HepG2 (cell line): ENCODE results near the gene ZKSCAN4. TPM values are rescaled to one million over a fixed set of nuclear protein-coding genes. Genes with fewer than 3 reads are reported as not detected.

Experiments used
- ARNT2 ChIP-seq: sonication (generic); formaldehyde crosslinking; IDR thresholded peaks from 2 replicates; pipeline ENCODE4 v1.8.0; 2022; ENCODE audit warnings: mild to moderate bottlenecking, low read depth, missing genetic modification reagents, moderate library complexity
- HDAC6 ChIP-seq: fragments of 200-600 bp; sonication (generic); IDR thresholded peaks from 2 replicates; pipeline ENCODE4 v1.7.0; 2017; ENCODE audit warnings: mild to moderate bottlenecking, antibody characterized with exemption, low read length, low read depth
- MTA3 ChIP-seq: sonication (generic); formaldehyde crosslinking; IDR thresholded peaks from 2 replicates; pipeline ENCODE4 v1.4.0; 2020; ENCODE audit warnings: missing genetic modification reagents
- MYC ChIP-seq: sonication (generic); formaldehyde crosslinking; IDR thresholded peaks from 2 replicates; pipeline ENCODE4 v1.9.0; 2021; ENCODE audit warnings: missing genetic modification reagents, borderline replicate concordance
- NAIF1 ChIP-seq: sonication (generic); formaldehyde crosslinking; IDR thresholded peaks from 2 replicates; pipeline ENCODE4 v1.5.0; 2020; ENCODE audit warnings: mild to moderate bottlenecking, missing genetic modification reagents, borderline replicate concordance
- TERF1 ChIP-seq: sonication (generic); formaldehyde crosslinking; IDR thresholded peaks from 2 replicates; pipeline ENCODE4 v1.8.0; 2022; ENCODE audit warnings: mild to moderate bottlenecking, missing genetic modification reagents, moderate library complexity
- ZBED4 ChIP-seq: sonication (generic); formaldehyde crosslinking; IDR thresholded peaks from 2 replicates; pipeline ENCODE4 v1.4.0; 2020; ENCODE audit warnings: missing genetic modification reagents, borderline replicate concordance
- ZNF407 ChIP-seq: sonication (generic); formaldehyde crosslinking; IDR thresholded peaks from one replicate; pipeline ENCODE4 v1.5.1; 2020; ENCODE audit warnings: mild to moderate bottlenecking, missing genetic modification reagents; ENCODE audit errors: not compliant biosample characterization
- ZNF616 ChIP-seq: sonication (generic); formaldehyde crosslinking; IDR thresholded peaks from 2 replicates; pipeline ENCODE4 v1.5.0; 2020; ENCODE audit warnings: low read depth, mild to moderate bottlenecking, missing genetic modification reagents
- ZNF772 ChIP-seq: sonication (generic); formaldehyde crosslinking; IDR thresholded peaks from 2 replicates; pipeline ENCODE4 v1.5.0; 2020; ENCODE audit warnings: mild to moderate bottlenecking, missing genetic modification reagents
- polyA plus RNA-seq, 8 experiments: library from polyadenylated mRNA; depleted of rRNA in 3 of 8; stranded (reverse) in 7 of 8; unstranded in 1 of 8; fragments of >200 nt; fragmentation: Illumina TruSeq in 4 of 8; extraction: Trizol in 4 of 8; gene quantifications; 2 replicates each; pipeline versions ENCODE4 v1.2.1 to v1.2.3, GENCODE V29; 2011 to 2016; ENCODE audit warnings: low read depth in 4 of 8, missing spikeins in 1 of 8, mixed read lengths in 1 of 8; ENCODE audit not compliant: insufficient read depth in 1 of 8
- total RNA-seq, 5 experiments: library from RNA; depleted of rRNA; stranded (reverse); fragments of >200 nt; fragmentation: Illumina TruSeq; extraction: Trizol; gene quantifications; 2 replicates each; pipeline ENCODE4 v1.2.3, GENCODE V29; 2016; ENCODE audit warnings: low read depth in 1 of 5
- TF ChIP-seq, protein P1 (sequence below): IDR thresholded peaks from 2 replicates; pipeline ENCODE4 v1.6.1; 2016; ENCODE audit warnings: mild to moderate bottlenecking, missing biosample characterization, missing genetic modification reagents

ZKSCAN4 gene
- total and polyA plus RNA-seq, 2 of the 13 experiments (the other 11 are each of a cell fraction or from before 2014, with no cell fraction given): 2.9 to 7.8 TPM

DNA sequence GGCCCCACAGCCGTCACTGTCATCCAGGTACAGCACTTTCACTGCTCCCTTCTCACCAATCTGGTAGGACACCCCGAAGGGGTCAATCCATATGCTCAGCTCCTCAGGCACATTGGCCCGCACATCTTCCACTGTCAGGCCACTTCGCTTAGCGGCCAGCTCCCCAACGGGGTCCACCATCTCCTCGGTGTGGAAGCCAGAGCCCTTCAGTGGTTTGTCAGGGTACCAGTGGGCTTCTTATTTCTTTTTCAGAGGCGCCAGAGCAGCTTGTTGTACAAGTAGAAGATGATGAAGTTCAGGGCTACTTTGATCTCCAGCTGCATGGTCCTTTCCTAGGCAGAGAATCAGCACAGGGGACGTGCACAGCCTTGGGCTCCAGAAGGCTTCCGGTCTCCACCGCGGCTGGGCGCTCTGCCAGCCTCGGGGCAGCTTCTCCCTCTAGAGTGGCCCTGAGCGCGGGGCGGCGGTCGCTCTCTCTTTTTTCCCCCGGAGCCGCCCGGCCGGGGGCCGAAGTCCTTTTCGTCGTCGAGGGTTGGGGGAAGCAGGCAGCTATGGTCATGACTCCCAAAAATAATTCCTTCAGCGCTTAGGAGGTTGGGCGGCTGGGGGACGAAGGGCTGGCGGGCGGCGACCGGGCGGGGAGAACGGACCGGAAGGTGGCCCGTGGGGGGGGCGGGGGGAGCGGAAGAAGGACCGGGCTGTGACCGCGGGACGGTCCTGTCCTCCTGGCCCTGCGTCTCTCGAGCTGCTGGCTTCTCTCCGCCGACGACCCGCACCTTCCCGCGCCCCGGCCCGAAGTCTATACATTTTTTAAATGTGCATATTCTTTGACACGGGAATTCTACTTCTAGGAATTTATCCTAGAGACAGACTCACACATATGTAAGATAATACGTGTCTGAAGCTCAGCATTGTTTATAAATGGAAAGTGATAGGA, 33.5 kb downstream of the ZKSCAN4 start (continued):
- TF ChIP-seq ZNF772 (CRISPR knock-in tag) (peak; percentile 86; the same call in 1 of the 2 replicates), MTA3 (CRISPR knock-in tag) (no peak), ARNT2 (no peak), ZNF407 (CRISPR knock-in tag) (no peak), HDAC6 (no peak), ZBED4 (no peak), TERF1 (CRISPR knock-in tag) (no peak), MYC (CRISPR knock-in tag) (peak; percentile 38), ZNF616 (CRISPR knock-in tag) (no peak), NAIF1 (CRISPR knock-in tag) (no peak)
- TF ChIP-seq, protein P1, sequence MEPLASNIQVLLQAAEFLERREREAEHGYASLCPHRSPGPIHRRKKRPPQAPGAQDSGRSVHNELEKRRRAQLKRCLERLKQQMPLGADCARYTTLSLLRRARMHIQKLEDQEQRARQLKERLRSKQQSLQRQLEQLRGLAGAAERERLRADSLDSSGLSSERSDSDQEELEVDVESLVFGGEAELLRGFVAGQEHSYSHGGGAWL: peak; percentile 93
